GM18520 (cell line): Measurements from ENCODE around the gene ECHS1.

Experiments
- ATAC-seq: cut with Tn5 transposase; IDR thresholded peaks from one replicate; pipeline ENCODE4 v1.9.1; 2021; ENCODE audit not compliant: unreplicated experiment

Gene ECHS1

DNA sequence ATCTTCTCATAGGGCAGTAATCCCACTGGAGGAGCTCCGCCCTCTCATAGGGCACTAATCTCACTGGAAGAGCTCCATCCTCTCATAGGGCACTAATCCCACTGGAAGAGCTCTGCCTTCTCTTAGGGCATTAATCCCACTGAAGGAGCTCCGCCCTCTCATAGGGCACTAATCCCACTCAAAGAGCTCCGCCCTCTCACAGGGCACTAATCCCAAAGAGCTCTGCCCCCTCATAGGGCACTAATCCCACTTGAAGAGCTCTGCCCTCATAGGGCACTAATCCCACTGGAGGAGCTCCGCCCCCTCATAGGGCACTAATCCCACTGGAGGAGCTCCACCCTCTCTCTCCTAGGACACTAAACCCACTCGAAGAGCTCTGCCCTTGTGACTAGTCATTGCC, 11.9 kb downstream of the ECHS1 start:
- no peak for ATAC-seq

DNA sequence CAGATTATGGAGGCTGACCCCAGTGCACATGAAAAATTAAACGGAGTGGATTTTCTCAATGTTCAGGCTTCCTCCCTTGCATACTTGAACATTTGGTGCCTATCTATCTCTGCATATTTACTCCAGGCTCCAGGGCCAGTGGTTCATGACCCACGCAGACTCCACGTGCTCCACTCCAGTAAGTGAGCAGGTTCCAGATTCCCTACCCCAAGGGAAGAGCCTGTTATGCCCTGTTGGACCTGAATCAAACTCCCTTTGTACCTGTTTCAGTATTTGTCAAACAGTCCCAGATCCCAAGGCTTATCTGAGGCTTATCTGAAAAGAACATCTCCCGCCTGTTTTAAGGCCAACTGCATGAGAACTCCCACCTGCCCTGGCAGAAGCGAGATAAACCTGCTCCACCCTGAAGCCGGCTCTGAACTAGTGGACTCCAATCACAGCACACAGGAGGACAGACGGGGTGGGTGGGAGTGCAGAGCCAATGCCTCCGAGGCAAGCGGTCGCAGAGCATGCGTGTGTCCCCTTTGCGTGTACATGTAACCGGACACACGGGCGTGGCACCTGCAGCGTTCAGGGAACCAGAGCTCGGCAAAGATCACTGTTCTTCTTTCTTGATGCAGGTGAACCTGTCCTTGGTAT, 13.1 kb downstream of the ECHS1 start:
- ATAC-seq = no peak

DNA sequence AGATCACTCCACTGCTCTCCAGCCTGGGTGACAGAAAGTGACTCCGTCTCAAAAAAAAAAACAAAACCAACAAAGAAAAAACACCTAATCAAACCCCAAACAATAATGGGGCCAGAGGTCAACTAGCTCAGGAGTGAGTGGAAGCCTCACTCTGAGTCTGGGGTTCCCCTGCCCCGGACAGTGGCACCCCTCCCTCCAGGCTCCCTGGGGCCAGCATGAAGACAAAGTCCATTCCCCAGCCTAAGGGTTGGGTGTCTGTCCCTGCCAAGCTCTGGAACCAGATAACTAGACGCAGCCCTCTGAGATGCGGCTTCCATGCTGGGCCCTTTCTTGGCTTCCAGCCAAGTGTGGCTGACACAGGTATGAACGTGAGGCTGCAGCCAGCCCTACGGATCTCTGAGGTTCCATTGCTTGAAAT, 13.6 kb downstream of the ECHS1 start:
- ATAC-seq = no peak

DNA sequence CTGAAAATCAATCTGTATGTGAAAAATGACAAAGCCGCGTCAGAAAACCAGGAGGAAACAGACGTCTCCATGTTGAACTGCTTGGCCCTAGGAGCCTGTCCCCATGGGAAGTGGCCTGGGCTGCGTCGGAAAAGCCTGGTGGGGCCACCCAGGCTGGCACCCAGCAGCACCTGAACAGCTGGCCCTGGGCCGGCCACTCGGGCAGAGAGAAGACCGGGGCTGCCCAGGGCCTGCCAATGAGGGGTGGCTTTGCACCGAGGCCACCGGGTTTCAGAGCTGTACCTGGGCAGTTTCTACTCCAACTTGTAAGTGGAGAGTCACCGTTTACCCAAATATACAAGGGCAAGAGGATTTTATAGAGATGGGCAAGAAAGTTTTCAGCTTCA, 14.2 kb downstream of the ECHS1 start:
- ATAC-seq = no peak

DNA sequence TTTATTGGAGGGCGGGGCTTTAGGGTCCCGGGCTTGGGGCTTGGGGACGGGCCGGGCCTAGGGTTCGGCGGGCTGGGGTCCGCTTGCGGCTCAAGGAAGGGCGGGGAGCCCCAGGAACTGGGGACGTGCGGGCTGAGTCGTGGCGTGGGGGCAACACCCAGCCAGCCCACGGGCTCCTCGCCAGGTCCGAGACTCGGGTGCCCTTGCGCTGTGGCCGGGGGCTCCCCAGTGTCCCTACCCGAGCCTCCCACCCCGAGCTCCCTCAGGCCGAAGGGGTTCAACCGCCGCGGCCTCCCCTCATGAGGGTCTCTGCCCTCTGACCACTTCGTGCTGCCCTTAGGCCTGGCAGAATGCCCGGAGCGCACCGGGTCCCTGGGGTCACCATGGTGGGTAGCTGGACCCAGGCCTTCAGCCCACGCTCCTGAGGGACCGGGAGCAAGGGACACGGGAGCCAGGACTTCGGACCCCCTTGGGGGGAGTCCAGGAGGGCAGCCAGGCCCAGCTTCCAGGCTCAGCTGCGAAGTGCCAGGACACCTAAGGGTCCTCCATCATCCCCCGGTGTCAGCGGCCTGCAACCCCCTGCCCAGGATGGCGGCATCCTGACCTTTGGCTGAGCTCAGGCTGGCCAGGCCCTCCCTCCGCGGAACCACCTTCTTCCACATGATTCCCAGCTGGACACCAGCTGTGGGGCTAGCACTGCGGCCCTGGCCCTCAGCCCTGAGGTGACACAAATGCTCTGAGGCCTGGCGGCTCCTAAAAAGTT, 14.8 kb downstream of the ECHS1 start:
- no peak for ATAC-seq

DNA sequence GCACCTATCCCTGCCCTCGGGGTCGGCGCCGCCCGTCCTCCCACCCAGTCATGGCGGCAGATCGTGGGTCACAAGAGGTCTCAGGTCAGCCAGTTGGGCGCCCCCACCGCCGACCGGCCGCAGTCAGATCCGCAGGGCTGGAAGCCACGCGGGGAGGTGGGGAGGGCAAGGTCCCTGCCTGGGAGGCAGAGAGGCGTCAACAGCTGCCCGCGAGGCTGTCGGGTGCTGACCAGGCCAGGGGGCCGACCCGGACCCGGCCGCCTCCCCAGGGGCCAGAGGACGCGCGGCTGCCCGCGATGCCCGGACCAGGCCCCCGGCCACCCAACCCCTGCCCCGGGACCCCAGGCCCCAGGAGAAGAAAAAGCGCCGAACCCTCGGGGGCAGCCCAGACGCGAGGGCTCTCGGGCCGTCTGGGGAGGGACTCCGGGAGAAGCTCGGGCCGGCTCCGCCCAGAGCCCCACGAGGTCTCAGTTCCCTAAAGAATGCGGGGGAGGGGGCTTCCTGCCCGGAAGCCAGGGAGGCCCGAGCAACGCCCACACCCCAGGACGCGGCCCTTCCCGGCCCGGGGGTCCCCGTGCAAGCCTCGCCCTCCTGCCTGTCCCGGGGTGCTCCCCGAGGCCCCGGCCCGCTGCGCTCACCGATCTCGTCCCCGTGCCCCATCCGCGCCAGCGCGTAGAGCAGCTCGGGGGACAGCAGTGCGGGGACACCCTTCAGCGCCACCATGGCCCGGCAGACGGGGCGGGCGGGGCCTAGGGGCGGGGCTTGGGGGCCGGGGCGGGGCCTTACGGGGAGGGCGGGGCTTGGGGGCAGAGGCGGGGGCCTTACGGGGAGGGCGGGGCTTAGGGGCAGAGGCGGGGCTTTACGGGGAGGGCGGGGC, 15.6 kb downstream of the ECHS1 start, which contains the start of gene FUOM:
TSS of gene FUOM (minus strand) at position 735 of the 877 bp plus-strand sequence. CDS start at position 723, 12 bp downstream.
- ATAC-seq = no peak

DNA sequence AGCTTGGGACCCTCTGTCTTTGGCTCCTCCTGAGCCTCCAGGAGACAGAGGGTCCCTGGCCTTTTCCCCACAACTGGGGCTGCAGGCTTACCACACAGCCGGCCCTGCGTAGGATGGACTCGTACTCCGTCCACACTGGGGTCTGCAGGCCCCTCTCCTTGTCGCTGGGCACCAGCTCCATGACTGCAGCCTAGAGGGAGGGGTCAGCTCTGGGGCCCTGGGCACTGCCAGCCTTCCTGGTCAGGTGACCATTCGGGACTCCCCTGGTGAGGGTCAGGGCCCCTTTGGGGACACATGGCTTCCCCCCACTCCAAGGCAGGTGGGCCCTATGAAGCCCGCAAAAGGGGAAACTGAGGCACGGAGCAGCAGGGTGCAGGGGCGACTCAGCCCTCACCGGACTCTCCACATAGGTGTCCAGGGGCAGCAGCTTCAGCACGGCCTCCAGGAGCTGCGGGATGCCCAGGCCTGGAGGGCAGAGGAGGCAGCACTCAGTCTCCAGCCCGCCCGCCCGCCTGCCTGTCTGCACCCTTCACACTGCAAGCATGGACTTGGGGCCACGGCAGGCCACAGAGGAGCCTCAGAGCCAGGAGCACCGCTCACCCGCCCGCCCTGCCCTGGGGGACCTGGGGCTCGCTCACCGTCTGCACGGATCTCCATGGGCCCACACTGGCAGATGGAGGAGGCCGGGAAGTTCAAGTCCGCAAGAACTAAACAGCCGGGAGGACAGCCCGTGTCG, 16.4 kb downstream of the ECHS1 start:
- no peak for ATAC-seq

DNA sequence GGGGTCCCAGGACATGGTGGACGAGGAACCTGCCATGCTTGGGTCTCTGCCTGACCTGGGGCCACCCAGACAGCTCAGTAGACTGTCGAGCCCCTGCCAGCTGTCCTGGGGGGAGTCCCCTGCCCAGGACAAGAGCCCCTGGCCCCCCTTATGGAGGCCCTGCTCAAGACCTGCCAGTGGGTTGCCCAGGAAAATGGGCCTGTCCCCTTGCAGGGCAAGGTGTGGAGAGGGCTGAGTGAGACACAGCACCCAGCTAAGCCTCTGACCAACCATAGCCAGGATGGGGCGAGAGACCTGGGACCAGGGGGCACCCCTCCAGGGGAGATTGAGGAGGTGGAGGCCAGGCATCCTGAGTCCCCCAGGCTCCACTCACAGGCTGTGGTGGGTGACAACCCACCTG, 17.2 kb downstream of the ECHS1 start:
- ATAC-seq = no peak

DNA sequence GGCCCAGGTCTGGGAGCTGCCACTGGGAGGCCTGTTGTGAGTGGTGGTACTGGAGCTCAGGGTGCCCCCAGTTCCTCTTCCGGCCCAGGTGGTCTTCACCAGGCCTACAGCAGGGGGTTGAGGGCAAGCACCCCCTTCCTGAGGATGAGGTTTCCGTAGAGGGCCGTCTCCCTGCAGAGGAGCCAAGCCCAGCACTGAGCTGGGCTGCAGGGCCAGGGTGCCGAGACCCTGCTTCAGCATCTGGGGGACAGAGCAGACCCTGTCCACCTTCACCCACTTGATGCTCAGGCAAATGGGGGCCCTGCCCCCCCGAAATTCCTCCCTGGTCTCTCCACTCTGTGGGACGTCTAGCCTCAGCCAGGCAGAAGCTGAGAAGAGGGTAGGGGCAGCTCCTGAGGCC, 17.9 kb downstream of the ECHS1 start:
- no peak for ATAC-seq

DNA sequence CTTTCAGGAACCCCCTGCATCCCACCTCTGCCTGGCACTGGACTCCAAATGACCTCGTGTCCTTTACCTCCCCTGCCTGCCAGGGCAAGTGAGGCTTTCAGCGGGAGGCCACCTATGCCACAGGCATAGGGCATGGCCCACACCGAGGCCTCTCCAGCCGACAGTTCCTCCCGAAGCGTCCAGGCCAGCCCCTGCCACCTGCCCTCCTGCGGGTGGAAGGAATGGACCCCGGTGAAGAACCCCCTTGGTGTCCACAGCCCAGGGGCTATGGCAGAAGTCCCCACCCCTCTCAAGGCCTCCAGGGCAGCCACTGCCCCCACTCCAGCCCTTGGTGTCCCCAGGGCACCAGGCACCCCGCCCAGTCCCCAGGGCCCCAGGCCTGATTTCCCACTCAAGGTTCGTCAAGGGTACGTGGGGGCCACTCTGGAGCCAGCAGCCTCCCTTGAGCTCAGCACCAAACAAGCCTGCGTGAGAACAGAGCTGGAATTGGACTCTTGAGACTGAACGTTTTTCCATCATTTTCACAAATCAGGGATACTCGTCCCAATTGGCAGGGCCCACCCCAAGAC, 18.4 kb downstream of the ECHS1 start:
- ATAC-seq = no peak

DNA sequence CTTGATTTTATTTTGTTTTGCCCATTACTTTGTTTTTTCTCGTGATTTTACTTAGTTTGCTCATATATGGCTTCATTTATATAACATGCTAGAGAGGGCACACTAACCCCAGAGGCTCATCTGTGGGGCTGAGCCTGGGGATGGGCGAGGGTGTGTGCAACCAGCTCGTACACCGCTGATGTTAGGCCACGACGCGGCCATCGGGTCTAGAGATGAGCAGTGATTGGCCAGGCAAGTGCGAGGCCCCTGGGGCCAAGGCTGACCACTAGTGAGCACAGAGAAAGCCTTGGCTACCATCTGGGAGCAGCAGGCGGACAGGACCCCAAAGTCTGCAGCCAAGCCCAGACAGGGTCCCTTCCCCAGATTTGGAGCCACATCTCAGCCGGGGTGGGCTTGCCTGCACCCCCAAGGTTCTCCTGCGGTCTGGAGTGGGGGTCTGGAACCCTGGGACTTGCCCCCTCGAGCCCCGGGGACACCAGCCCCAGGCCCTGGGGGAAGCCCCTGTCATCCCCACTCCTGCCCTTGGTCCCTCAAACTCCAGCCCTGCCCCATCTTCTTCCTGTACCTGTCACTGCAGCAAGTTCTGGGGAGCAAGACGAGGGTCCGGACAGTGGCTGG, 19.1 kb downstream of the ECHS1 start:
- ATAC-seq = no peak

DNA sequence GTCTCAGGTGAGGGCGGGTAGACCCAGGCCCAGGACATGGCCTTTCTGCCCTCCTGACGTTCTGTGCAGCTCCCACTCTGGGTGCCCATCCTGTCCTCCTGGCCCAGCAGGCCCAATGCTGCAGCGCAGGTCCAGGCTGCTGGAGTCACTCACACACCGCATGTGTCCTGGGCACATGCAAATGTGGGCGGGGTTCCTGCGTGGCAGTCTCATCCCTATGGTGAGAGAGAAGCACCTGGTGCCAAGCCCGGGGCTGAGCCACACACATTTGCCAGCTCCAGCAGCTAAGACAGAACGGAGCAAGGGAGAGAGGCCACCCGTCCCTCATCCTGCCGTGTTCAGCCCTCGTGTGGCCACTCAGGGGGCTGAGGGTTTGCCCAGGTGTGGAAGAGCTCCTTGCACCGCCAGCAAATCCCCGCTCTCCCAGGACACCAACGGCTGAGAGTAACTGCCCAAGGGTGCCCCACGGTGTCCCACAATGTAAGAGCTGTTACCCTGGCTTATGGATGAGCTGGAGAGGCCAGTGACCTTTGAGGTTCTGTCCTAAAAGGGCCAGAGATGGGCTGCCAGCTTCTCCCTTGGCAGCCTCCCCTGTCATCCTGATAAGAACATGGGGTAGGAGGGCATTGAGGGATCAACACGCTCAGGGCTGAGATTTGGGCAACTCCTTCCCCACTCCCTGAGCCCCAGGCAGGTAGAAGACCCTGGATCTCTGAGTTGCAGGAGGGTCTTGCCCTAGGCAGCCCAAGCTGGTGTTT, 19.8 kb downstream of the ECHS1 start:
- ATAC-seq = no peak

DNA sequence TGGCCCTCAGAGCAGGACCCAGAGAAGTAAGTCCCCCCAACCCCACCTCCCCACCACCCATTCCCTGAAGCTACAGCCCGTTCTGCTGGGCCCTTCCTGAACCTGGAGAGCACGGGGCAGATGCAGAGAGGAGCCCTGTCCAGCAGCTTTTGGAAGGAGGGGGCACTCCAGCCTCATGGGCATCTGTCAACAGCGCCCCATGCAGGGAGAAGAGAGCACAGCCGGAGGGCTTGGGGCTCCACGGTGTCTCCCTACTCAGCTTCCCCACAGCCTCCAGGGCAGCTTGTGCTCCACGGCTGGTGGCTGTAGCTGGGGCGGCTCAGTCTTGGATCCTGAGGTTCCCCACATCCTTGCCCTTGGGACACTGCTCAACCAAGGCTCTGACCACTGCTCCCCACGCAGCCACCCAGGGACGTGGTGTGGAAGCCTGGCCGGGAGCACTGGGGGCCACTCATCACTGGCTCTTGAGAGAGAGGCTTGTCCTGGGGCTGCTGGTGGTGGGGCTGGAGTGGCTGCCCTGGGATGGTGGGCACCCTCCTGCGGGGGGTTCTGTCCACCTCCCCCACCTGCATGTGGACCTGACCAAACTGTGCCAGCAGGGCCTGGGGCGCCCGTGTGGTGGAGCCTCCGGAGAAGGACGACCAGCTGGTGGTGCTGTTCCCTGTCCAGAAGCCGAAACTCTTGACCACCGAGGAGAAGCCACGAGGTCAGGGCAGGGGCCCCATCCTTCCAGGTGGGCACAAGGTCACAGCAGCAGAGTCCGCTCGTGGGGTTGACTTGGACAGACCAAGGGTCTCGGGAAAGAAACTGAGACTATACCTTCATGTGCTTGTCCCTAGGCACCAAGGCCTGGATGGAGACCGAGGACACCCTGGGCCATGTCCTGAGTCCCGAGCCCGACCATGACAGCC, 21.5 kb downstream of the ECHS1 start:
- ATAC-seq = no peak

DNA sequence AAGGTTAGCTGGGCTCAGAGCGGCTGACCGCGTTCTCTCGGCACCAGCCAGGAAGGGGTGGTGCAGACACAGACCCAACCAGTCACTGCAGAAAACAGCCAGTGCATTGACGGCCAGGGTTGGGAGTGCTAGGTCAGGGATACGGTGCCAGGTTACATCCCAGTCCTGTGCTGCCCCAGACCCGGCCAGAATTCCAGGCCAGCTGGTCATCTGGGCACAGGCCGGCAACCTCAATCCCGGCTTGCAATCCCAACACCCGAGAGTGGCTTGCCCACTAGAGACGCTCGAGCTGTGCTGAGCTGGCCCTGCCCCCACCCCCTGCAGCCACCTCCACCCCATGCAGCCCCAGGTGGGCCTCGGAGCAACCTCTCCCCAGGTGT, 22.2 kb downstream of the ECHS1 start:
- ATAC-seq = no peak

DNA sequence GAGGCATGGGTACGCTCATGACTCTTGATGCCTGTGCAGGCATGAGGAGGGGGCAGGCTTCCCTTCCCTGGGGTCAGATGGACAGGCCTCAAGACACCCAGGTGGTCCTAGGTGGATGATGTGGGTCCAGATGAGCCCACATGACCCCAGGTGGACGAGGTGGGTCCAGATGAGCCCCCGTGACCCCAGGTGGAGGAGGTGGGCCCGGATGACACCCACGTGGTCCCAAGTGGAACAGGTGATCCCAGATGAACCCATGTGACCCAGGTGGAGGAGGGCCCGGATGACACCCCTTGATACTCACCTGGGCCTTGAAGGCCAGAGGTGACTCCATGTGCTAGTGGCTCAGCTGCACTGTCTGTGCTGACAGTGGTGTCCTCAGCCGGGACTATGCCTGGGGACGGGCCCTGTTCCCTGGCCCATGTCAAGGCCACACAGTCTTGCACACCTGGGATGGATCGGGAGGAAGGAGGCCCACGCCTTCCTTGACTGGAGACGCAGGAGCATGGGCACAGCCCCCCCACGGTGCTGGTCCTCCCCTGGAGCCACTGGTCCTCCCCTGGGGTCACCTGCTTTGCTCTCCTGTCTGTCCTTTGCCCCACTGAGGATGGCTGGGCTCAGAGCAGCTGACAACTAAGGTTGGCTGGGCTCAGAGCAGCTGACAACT, 22.7 kb downstream of the ECHS1 start:
- ATAC-seq = no peak

DNA sequence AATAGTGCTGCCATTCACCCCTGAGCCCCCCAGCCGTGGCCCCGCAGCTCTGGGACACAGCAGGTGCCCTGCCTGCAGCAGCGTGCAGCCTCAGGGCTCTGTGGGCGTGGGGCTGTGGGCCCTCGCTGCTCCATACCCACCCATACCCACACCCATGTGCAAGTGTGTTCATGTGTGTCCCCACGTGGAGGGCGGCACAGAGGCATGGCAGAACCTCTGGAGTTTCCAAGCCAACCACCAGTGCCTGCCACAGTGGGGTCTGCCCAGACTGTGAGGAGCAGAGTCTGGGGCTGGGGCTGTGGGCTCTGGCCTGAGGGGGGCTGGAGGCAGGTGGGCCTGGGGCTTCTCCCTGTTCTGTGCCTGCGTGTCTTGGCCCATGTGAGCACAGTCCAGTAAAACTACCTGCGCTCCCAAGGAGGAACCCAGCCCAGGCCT, 23.6 kb downstream of the ECHS1 start:
- ATAC-seq = no peak

DNA sequence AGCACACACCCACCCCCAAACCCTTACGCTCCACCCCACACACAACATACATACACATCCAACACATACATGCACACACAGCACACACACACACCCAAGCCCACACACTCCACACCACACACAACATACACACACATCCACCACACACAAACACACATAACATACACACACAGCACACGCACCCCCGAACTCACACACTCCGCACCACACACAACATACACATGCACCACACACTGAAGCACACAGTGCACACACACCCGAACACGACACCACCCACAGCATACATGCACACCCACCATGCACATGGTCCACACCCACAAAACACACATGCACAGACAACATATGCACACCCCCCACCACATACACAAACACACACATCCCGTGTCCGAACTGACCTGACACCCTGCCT, 24.0 kb downstream of the ECHS1 start:
- ATAC-seq = no peak
